HepG2 (cell line): ENCODE data around the gene CD79A.

Source experiments
- ATF6 ChIP-seq: sonication (generic); formaldehyde crosslinking; conservative IDR thresholded peaks from 2 replicates; pipeline ENCODE4 v1.4.0; 2020; ENCODE audit warnings: missing genetic modification reagents
- CREB1 ChIP-seq, 2 experiments: fragments of 450-650 bp in 1 of 2; IDR thresholded peaks; 2 replicates each; pipeline ENCODE4 v1.6.1; 2016 to 2017; ENCODE audit warnings: control low read depth in 1 of 2, mild to moderate bottlenecking in 1 of 2, missing compliant biosample characterization in 1 of 2, missing genetic modification characterization in 1 of 2
- CREM ChIP-seq, 2 experiments: sonication (generic) in 1 of 2; formaldehyde crosslinking in 1 of 2; IDR thresholded peaks; 2 replicates each; pipeline versions ENCODE4 v1.4.0 to v1.6.1; 2016 to 2020; ENCODE audit warnings: antibody characterized with exemption in 1 of 2, mild to moderate bottlenecking in 1 of 2, missing genetic modification reagents in 1 of 2
- CTCF ChIP-seq: sonication (generic); formaldehyde crosslinking; IDR thresholded peaks from 2 replicates; pipeline ENCODE4 v1.5.0; 2020; ENCODE audit warnings: mild to moderate bottlenecking, missing genetic modification reagents, moderate library complexity
- HIVEP1 ChIP-seq: sonication (generic); formaldehyde crosslinking; IDR thresholded peaks from 2 replicates; pipeline ENCODE4 v1.4.0; 2020; ENCODE audit warnings: mild to moderate bottlenecking, missing genetic modification reagents
- MAFK ChIP-seq, 2 experiments: IDR thresholded peaks in 1 of 2; conservative IDR thresholded peaks in 1 of 2; 2 replicates each; pipeline ENCODE4 v1.6.1; 2011; ENCODE audit warnings: improper control_type of control experiment in 2 of 2, low read length in 2 of 2
- POLR2A ChIP-seq, 2 experiments: IDR thresholded peaks; 2 replicates each; pipeline ENCODE4 v1.6.1; 2011; ENCODE audit warnings: low read depth in 2 of 2, low read length in 2 of 2, mild to moderate bottlenecking in 1 of 2, moderate library complexity in 1 of 2; ENCODE audit not compliant: insufficient read depth in 1 of 2
- RBM22 ChIP-seq: fragments of 200-400 bp; formaldehyde crosslinking; optimal IDR thresholded peaks from 2 replicates; pipeline ENCODE3; 2017; ENCODE audit warnings: mild to moderate bottlenecking, low read length, moderate library complexity
- THYN1 ChIP-seq: sonication (generic); formaldehyde crosslinking; IDR thresholded peaks from 2 replicates; pipeline ENCODE4 v1.8.1; 2023; ENCODE audit warnings: low read depth, mild to moderate bottlenecking, moderate library complexity, missing genetic modification reagents, borderline replicate concordance
- ZFP37 ChIP-seq: sonication (generic); formaldehyde crosslinking; IDR thresholded peaks from 2 replicates; pipeline ENCODE4 v1.4.0; 2020; ENCODE audit warnings: missing genetic modification reagents, borderline replicate concordance
- ZNF282 ChIP-seq: fragments of 450-650 bp; IDR thresholded peaks from 2 replicates; pipeline ENCODE4 v1.6.1; 2018; ENCODE audit not compliant: partially characterized antibody
- ZNF354B ChIP-seq: sonication (generic); formaldehyde crosslinking; IDR thresholded peaks from 2 replicates; pipeline ENCODE4 v1.8.0; 2022; ENCODE audit warnings: mild to moderate bottlenecking, missing genetic modification reagents

- TF ChIP-seq MAFK (conservative IDR thresholded peaks at IDR 0.05 in 1 of 2, IDR thresholded peaks at IDR 0.05 in 1 of 2; ENCODE audit: low read length in 2 of 2) (no peak), POLR2A (IDR thresholded peaks at IDR 0.05; ENCODE audit: insufficient read depth in 1 of 2, low read depth in 2 of 2, low read length in 2 of 2) (no peak), CREM (IDR thresholded peaks at IDR 0.05) (peak; percentile 55), CREM (CRISPR knock-in tag; IDR thresholded peaks at IDR 0.05) (no peak), ATF6 (no peak), THYN1 (CRISPR knock-in tag) (no peak), HIVEP1 (no peak), ZNF282 (no peak), ZNF354B (CRISPR knock-in tag) (no peak), CTCF (peak; percentile 90), CREB1 (IDR thresholded peaks at IDR 0.05) (no peak), CREB1 (CRISPR knock-in tag; IDR thresholded peaks at IDR 0.05) (peak; percentile 53; the same call in 1 of the 2 replicates), ZFP37 (CRISPR knock-in tag) (no peak), RBM22 (no peak)
Measured at GRCh38 chr19:41887711-41888382, 10.8 kb downstream of the CD79A start.
